Dermis microvascular lymphatic vessel endothelial cell (primary cell): ENCODE measurements around the gene ARID1B. TPM values are rescaled to one million over a fixed set of nuclear protein-coding genes. Genes with fewer than 3 reads are reported as not detected.

Experiments
- DNase-seq, 2 donors: peaks; one replicate each; pipeline versions ENCODE4 v3.0.0 to v3.0.0-alpha.2; 2010; ENCODE audit warnings: low read depth in 2 of 2
- total RNA-seq: library from RNA; depleted of rRNA; stranded (reverse); fragments of >200 nt; gene quantifications from 2 replicates; pipeline ENCODE4 v1.2.1, GENCODE V29; 2014

ARID1B gene
- total RNA-seq, 1 donor from 2014 or later: 22.0 TPM

GRCh38 chr6:156850353-156850752, 73.2 kb downstream of the ARID1B start:
- no peak for DNase-seq

DNA sequence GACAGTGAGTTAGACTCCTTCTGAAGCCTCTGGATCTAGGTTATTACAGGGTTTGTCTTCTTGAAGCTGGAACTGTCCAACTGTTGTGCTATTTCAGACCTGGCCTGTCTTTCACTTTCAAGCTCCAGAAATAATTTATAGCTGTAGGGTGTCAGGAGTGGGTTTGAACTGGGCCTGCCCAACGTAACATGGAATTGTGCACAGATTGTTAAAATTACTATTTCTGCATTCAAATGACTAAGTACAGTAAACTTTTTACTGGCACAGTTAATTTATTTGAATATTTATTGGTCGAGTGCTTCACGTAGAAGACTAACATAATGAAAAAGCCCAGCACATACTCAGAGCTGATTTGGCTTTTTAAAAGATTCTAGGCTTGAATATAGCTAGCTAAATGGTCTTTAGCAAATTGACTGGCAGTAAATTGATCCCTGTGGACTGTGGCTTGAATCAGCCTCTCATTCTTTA, 74.3 kb downstream of the ARID1B start:
- no peak for DNase-seq

DNA sequence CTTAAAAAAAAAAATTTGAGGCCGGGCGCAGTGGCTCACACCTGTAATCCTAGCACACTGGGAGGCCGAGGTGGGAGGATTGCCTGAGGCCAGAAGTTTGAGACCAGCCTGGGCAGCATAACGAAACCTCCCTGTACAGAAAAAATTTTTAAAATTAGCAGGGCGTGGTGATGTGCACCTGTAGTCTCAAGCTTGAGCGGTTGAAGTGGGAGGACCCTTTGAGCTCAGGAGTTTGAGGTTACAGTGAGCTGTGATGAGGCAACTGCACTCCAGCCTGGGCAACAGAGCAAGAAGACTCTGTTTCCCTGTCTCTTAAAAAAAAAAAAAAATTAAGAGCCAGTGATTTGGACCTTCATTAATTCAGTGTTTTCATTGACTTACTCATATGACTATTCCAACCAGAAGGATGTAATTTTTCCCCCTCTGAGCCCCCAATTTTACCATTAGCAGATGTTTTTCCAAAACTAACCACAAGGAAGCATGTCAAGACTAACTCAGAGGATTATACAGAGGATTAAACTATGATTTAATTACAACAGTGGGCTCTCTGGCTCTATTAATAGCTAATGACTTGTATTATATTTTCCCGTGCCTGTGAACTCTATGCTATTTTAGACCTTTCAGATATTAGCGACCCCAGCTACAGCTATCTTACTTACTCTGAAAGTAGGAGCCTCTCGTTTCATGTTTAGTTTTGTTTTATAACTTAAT, 75.1 kb downstream of the ARID1B start:
- no peak for DNase-seq

DNA sequence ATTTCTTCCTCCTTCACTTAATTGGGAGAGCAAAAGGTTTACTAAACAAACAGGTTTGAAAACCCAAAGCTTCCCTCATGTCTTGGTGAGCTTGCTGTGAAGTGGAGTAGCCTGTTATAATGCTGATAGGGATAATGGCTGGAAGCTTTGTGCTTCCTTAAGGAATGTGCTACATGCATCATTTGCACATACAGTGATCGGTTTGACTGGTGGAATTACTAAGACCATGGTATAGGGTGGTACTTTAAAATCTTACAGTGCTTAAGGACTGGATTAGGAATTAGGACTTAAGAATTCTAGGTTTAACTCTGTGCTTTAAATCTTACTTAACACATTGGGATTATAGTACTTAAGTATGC, 75.7 kb downstream of the ARID1B start:
- DNase-seq: no peak

DNA sequence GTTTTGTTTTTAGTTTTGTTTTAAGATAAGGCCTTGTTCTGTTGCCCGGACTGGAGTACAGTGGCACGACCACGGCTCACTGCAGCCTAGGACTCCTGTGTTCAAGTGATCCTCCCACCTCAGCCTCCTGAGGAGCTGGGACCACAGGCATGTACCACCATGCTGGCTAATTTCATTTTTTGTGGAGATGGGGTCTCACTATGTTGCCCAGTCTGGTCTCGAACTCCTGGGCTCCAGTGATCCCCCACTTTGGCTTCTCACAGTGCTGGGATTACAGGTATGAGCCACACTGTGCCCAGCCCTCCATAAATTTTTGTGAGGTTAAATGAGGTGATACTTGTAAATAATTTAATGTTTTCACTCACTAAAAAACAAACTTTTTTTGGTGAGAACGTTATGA, 76.6 kb downstream of the ARID1B start:
- DNase-seq: no peak

DNA sequence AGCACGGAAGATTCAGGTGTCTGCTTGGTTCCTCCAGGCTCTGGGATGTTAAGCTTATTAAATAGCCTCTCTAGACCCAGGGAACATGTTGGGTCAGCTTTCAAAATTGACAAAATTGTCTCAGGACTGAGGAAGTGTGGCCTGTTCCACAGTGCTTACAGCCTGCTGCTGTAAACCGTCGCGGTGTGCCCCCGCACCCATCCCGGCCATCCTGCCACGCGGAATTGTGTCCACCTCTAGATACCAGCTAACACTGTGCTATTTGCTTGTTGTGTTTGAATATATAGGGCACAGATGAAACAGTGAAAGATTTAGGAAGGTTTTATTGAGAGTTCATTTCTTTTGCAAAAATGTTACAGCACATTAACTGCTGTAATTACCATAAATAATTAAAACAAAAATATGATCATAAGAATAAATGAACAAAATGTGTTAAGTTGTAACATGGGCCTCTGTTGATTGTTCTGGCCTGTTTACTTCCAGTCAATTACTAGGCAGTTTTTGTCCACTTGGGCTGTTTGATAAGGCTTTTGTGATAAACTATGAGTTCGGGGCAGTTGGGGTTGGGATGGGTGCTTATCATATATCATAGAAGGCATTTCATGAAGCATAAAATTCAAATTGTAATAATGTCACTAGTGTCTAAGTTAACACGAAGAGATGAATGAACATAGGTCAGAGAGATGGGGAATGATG, 77.4 kb downstream of the ARID1B start:
- DNase-seq: no peak

DNA sequence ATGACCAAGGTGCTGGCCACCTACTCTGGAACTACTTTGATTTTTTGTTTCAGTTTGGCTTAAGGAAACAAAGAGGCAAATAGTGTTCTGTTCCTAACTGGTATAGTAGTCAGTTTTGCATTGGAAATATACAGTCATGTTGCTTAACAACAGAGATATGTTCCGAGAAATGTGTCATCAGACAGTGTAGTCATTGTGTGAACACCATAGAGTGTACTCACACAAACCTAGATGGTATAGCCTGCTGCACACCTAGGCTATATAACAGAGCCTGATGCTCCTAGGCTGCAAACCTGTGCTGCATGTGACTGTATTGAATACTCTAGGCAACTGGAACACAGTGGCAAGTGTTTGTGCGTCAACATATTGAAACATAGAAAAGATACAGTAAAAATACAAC, 80.4 kb downstream of the ARID1B start:
- no peak for DNase-seq

GRCh38 chr6:156859686-156860085, 82.5 kb downstream of the ARID1B start:
- DNase-seq: no peak

DNA sequence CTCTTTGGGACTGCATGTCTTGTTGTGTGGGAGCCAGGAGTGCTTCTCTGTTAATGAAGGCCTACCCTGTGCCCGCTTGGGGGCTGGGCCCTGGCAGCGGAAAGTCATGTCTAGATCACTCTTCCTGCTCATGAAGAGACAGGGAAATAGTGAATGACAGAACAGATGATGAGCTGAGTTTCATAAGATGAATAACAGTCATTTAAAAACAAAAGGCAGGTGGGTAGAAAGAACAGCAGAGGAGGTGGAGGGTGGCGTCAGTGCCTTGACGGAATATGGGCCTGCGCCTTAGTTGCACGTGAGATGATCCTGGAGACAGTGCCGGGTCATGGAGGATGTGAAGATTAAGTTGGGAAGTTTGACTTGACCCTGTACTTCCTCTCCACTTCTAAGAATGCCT, 85.5 kb downstream of the ARID1B start:
- DNase-seq: peak in 1 of 2 donors; percentile 27

DNA sequence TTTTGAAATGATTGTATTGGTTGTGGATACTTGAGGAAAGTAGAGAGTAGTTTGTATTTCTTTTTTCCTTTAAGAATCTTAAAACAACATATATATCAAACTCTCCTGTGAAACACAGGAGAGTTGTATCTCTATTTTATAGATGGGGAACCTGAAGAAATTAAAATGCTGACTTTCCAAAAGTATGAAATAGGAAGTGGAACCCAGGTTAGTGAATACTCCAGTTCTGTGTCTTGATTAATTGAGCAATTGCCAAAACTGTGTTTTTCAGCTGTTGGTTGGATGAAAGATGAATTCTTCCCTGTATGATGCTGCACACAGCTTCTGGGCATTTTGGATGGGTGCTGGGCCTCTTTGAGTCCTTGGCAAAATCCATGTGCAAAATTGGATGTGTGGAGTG, 86.3 kb downstream of the ARID1B start:
- DNase-seq: no peak

DNA sequence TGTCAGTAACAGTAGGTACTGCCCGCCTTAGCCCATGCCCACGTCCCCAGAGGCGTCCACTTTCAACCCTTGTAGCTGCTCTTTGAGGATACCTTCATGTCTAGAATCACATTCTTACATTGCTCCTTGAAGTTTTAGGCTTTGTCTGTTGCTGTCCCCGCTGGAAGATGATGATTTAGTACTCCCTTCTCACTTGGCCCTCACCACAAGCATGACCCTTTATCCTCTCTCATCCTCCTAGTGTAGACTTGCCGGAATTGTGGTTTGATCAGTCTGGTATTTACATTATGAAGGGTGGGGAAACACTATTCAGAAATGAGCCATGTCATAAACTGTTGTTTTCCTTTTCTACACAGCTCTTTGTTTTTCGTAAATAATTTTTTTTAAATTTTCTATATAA, 87.4 kb downstream of the ARID1B start:
- no peak for DNase-seq

DNA sequence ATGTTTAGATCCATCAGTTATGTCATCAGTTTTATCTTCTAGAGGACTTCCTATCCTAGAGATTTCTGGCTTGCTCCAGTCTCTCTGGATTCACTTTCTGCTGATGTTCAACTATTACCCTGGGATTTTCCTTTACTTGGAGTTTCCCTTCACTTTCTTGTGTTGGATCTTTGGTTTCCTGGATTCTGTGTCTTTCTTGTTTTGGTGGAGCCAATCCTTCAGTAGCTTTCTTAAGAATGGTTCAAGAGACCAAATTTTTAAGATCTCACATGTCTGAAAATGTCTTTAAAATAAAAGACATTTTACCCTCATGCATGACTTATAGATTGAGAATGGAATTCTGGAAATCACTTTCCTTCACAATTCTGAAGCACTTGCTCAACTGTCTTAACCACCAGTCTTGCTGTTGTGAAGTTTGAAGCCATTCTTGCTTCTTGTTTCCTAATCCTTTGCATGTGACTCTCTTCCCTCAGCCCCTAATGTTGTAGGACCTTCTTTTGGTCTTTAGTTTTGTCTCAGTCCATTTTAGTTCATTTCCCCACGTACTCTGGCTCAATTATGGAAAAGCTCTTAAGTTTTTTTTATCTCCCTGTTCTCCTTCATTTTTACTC, 87.9 kb downstream of the ARID1B start:
- no peak for DNase-seq

GRCh38 chr6:156866220-156867015, 89.2 kb downstream of the ARID1B start:
- peak in 1 of 2 donors; percentile 22 for DNase-seq

GRCh38 chr6:156867121-156867520, 89.9 kb downstream of the ARID1B start:
- DNase-seq: peak in 1 of 2 donors; percentile 71

GRCh38 chr6:156868385-156868784, 91.2 kb downstream of the ARID1B start:
- DNase-seq: no peak

DNA sequence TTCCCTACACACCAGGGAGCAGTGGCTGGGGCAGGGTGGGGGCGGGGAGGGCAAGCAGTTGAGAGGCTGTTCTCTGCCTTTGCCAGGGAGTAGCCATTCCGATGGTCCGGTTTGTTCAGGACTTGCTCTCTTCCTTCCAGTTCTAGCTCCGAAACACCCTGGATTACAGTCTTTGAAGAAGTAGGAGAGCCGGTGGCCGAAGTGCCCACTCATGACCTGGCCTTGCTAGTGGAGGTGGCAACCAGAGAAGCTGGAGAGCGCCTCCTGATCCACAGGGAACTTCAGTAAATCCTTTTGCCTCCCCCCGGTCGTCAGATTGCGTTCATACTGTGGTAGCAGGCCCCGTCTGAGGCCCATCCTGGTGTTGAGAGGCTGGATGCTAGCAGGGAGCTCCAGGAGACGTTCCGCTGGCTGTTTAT, 92.8 kb downstream of the ARID1B start:
- no peak for DNase-seq

DNA sequence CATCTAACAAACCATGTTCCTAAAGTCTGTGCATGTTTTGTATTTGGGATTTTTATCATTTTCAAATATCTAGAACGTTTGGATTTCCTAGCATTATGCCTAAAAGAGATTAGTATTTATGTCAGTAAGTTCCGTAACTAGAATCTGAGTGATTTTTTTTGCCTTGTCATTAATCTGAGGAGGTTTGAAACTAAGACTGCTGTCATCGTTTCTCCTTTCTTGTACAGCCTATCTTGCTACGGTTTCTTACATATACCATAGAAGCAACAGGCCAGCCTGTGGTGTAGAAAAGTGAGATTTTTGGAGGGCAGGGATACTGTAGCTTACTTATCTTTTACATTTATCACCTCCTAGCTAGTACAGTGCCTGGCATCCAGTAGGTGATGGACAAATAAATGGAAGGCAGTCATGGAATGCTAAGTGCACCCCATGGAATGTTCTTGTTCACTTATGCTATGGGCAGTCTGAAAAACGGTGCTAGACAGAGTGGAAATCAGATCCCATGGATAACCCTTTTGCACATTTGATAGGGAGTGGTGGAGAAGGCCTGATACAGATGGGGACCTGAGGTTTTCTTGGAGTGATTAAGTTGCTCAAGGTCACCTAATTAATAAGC, 93.9 kb downstream of the ARID1B start:
- DNase-seq: no peak

DNA sequence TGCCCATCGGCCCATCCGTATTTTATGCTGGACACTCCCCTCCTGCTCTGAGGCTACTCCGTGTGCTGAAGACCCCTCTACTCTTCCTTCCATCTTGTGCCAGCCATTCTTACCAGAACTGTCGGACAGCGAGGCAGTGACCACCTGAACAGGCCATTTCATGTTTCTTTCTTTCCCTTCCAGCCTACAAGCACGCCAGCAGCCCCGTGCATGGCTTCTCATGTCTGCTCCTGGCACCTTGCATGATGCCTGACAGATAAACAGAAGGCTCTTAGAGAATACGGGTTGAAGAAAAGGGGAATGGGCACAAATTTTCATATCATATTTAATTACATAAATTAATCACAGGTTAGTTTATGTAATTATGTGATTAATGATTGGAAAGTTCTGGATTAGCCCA, 95.7 kb downstream of the ARID1B start:
- no peak for DNase-seq

DNA sequence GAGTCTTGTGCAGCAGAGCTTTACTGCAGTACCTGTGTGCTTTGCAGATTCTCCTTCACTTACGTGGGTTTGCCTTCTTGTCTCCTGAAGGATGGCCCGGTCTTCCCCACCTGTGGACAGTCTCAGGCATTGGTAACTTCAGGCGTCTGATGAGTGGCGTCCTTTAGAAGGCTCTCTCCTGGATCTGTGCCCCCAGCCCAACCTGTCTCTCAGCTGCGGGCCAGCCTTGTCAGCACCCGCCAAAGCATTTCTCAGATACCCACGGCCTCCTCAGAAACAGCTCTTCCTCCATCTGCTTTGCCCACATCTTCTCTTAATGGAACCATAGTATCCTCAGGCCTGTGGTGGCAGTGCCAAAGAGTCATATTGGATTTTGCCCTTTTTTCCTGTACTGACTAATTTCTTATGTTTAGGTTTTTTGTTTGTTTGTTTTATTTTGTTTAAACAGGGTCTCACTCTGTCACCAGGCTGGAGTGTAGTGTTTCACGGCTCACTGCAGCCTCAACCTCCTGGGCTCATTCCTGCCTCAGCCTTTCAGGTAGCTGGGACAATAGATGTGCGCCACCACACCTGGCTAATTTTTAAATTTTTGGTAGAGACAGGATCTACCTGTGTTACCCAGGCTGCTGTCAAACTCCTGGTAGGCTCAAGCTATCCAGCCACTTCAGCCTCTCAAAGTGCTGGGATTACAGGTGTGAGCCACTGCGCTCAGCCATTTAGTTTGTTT, 96.6 kb downstream of the ARID1B start:
- DNase-seq: no peak

DNA sequence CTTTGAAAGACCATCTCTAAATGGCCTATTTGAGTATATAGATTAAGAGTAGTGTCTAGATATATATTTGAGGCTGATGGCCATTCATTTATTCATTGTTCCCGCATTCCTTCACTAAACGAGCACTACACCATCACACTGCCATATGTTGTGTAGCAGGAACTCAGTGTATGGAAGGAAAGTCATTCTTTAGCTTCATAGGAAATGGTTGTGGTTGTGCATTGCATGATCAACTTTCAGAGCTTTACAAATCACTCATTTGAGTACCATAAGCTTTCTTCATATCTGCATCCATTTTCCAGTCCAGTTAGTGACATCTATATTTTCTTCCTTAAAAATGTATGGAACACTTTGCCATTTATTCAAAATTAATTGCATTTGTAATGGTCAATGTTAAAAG, 97.9 kb downstream of the ARID1B start:
- DNase-seq: no peak

- DNase-seq: peak in 1 of 2 donors; percentile 35
Measured at GRCh38 chr6:156876302-156876701, 99.1 kb downstream of the ARID1B start.
